HepG2 (cell line): ENCODE data around the gene PLIN3. TPM values are rescaled to one million over a fixed set of nuclear protein-coding genes. Genes with fewer than 3 reads are reported as not detected.

Source experiments
- ATAC-seq: fragments of 200-7000 bp; cut with Tn5 transposase; 3 replicates; pipeline ENCODE4 v1.9.1; 2020; ENCODE audit warnings: mild to moderate bottlenecking, moderate library complexity
- BruUV-seq: library from RNA; stranded (reverse); fragments of 400-500 nt; replicated peaks from 2 replicates; lab custom pipeline; 2021; lab: Mats Ljungman, UMichigan
- CTCF ChIA-PET: fragments of 300-600 bp; formaldehyde crosslinking; extraction: SDS; loops from one replicate; lab custom pipeline; 2021; ENCODE audit warnings: low total read pairs, inconsistent platforms, low intra/inter-chr PET ratio; lab: Yijun Ruan, JAX
- POLR2A ChIA-PET: fragments of 350-600 bp; sonication (Branson Sonifier 250); formaldehyde crosslinking; loops from one replicate; lab custom pipeline; 2020; ENCODE audit warnings: antibody characterized with exemption, inconsistent platforms; lab: Yijun Ruan, JAX
- DNase-seq: peaks from one replicate; pipeline ENCODE4 v3.0.0-alpha.2; 2015; ENCODE audit warnings: low spot score
- FAIRE-seq: peaks from 3 replicates; lab custom pipeline; 2011; peaks lifted over from hg19 to GRCh38; lab: Jason Lieb, UNC
- H2AFZ ChIP-seq: one replicate; pipeline ENCODE4 v1.6.1; 2011; ENCODE audit warnings: low read length, inconsistent platforms
- H3K27ac ChIP-seq: fragments of 300-600 bp; 3 replicates; pipeline ENCODE4 v1.8.0; 2011; ENCODE audit warnings: mixed run types, mild to moderate bottlenecking, mixed read lengths, low read length, inconsistent platforms; ENCODE audit not compliant: insufficient read depth; ENCODE audit errors: extremely low read length
- H3K27me3 ChIP-seq, 2 experiments: fragments of 200-600 bp in 1 of 2; 2 replicates in 1 of 2; 3 replicates in 1 of 2; pipeline versions ENCODE4 v1.6.0 to v1.8.0; 2011; ENCODE audit warnings: low read length in 2 of 2, mild to moderate bottlenecking in 2 of 2, moderate library complexity in 2 of 2, inconsistent platforms in 1 of 2; ENCODE audit not compliant: insufficient read depth in 2 of 2, control insufficient read depth in 1 of 2
- H3K36me3 ChIP-seq, 2 experiments: fragments of 200-600 bp in 1 of 2; replicated peaks in 1 of 2; 2 replicates in 1 of 2; 3 replicates in 1 of 2; pipeline versions ENCODE4 v1.5.1 to v1.8.0; 2011; ENCODE audit warnings: low read length in 2 of 2, inconsistent platforms in 1 of 2; ENCODE audit not compliant: insufficient read depth in 2 of 2, control insufficient read depth in 1 of 2
- H3K4me1 ChIP-seq: 2 replicates; pipeline ENCODE4 v1.5.1; 2012; ENCODE audit warnings: low read length, inconsistent platforms; ENCODE audit not compliant: insufficient read depth
- H3K4me2 ChIP-seq: 2 replicates; pipeline ENCODE4 v1.6.0; 2011; ENCODE audit warnings: low read depth, low read length, inconsistent platforms
- H3K4me3 ChIP-seq, 3 experiments: fragments of 200-600 bp in 1 of 3; sonication (generic), shearing (Covaris generic) in 1 of 3; replicated peaks in 1 of 3; 2 replicates each; pipeline ENCODE4 v1.5.1; 2011 to 2016; ENCODE audit warnings: low read length in 3 of 3, inconsistent platforms in 2 of 3, low read depth in 2 of 3, mild to moderate bottlenecking in 2 of 3, control low read depth in 1 of 3, mixed read lengths in 1 of 3; ENCODE audit not compliant: insufficient read depth in 1 of 3
- H3K79me2 ChIP-seq: one replicate; pipeline ENCODE4 v1.6.1; 2011; ENCODE audit warnings: low read length, inconsistent platforms; ENCODE audit not compliant: insufficient read depth
- H3K9ac ChIP-seq: 2 replicates; pipeline ENCODE4 v1.6.0; 2011; ENCODE audit warnings: mild to moderate bottlenecking, low read depth, low read length, inconsistent platforms; ENCODE audit not compliant: insufficient read depth
- H3K9me3 ChIP-seq: 2 replicates; pipeline ENCODE4 v1.5.1; 2012; ENCODE audit warnings: mild to moderate bottlenecking, low read length
- H4K20me1 ChIP-seq: 2 replicates; pipeline ENCODE4 v1.6.0; 2011; ENCODE audit warnings: inconsistent platforms, mild to moderate bottlenecking, low read length, moderate library complexity; ENCODE audit not compliant: insufficient read depth
- ATF7 ChIP-seq, 2 experiments: fragments of 450-650 bp in 1 of 2; sonication (generic) in 1 of 2; formaldehyde crosslinking in 1 of 2; IDR thresholded peaks; 2 replicates each; pipeline versions ENCODE4 v1.4.0 to v1.6.1; 2016 to 2020; ENCODE audit warnings: antibody characterized with exemption in 1 of 2, mild to moderate bottlenecking in 1 of 2, missing genetic modification reagents in 1 of 2
- CREB1 ChIP-seq, 2 experiments: fragments of 450-650 bp in 1 of 2; IDR thresholded peaks; 2 replicates each; pipeline ENCODE4 v1.6.1; 2016 to 2017; ENCODE audit warnings: control low read depth in 1 of 2, mild to moderate bottlenecking in 1 of 2, missing compliant biosample characterization in 1 of 2, missing genetic modification characterization in 1 of 2
- CREB3 ChIP-seq: sonication (generic); formaldehyde crosslinking; IDR thresholded peaks from 2 replicates; pipeline ENCODE4 v1.5.0; 2020; ENCODE audit warnings: missing genetic modification reagents
- FOXO1 ChIP-seq: sonication (generic); formaldehyde crosslinking; IDR thresholded peaks from 2 replicates; pipeline ENCODE4 v1.4.0; 2020; ENCODE audit warnings: missing genetic modification reagents
- HNRNPK ChIP-seq: fragments of 200-400 bp; formaldehyde crosslinking; IDR thresholded peaks from 2 replicates; pipeline ENCODE4 v1.6.1; 2018; ENCODE audit warnings: low read length, low read depth, moderate library complexity, mild to moderate bottlenecking; ENCODE audit not compliant: poor library complexity, severe bottlenecking
- LCORL ChIP-seq, 2 experiments: fragments of 450-650 bp in 1 of 2; sonication (generic) in 1 of 2; formaldehyde crosslinking in 1 of 2; IDR thresholded peaks; 2 replicates each; pipeline versions ENCODE4 v1.5.0 to v1.6.1; 2017 to 2020; ENCODE audit warnings: antibody characterized with exemption in 1 of 2, missing genetic modification reagents in 1 of 2
- NCOA1 ChIP-seq: sonication (generic); formaldehyde crosslinking; IDR thresholded peaks from 2 replicates; pipeline ENCODE4 v1.9.0; 2021; ENCODE audit warnings: missing genetic modification reagents
- NONO ChIP-seq, 2 experiments: fragments of 450-650 bp in 1 of 2; sonication (generic) in 1 of 2; formaldehyde crosslinking in 1 of 2; IDR thresholded peaks in 1 of 2; conservative IDR thresholded peaks in 1 of 2; 2 replicates each; pipeline versions ENCODE4 v1.6.1 to v1.8.0; 2017 to 2022; ENCODE audit warnings: mild to moderate bottlenecking in 1 of 2, missing genetic modification reagents in 1 of 2, moderate library complexity in 1 of 2
- PATZ1 ChIP-seq: sonication (generic); formaldehyde crosslinking; IDR thresholded peaks from 2 replicates; pipeline ENCODE4 v1.4.0; 2020; ENCODE audit warnings: missing genetic modification reagents
- RBAK ChIP-seq: sonication (generic); formaldehyde crosslinking; IDR thresholded peaks from 2 replicates; pipeline ENCODE4 v1.5.1; 2020; ENCODE audit warnings: mild to moderate bottlenecking, missing genetic modification reagents
- RNF2 ChIP-seq: fragments of 450-650 bp; conservative IDR thresholded peaks from 2 replicates; pipeline ENCODE4 v1.6.1; 2016; ENCODE audit warnings: low read depth
- RXRB ChIP-seq: IDR thresholded peaks from 2 replicates; pipeline ENCODE4 v1.6.1; 2016; ENCODE audit warnings: borderline replicate concordance, missing genetic modification reagents, missing compliant biosample characterization
- TEAD3 ChIP-seq: optimal IDR thresholded peaks from 2 replicates; pipeline ENCODE3; 2016; ENCODE audit warnings: borderline replicate concordance
- TGIF2 ChIP-seq: IDR thresholded peaks from 2 replicates; pipeline ENCODE4 v1.6.1; 2016; ENCODE audit warnings: control low read depth, missing compliant biosample characterization
- ZNF350 ChIP-seq: sonication (generic); formaldehyde crosslinking; IDR thresholded peaks from 2 replicates; pipeline ENCODE4 v1.4.0; 2020; ENCODE audit warnings: mild to moderate bottlenecking, low read depth, missing genetic modification reagents, borderline replicate concordance
- ZNF460 ChIP-seq: sonication (generic); formaldehyde crosslinking; IDR thresholded peaks from 2 replicates; pipeline ENCODE4 v1.5.1; 2020; ENCODE audit warnings: missing genetic modification reagents, mild to moderate bottlenecking, borderline replicate concordance
- ZNF550 ChIP-seq: sonication (generic); formaldehyde crosslinking; IDR thresholded peaks from 2 replicates; pipeline ENCODE4 v1.4.0; 2020; ENCODE audit warnings: mild to moderate bottlenecking, missing genetic modification reagents, borderline replicate concordance
- ZNF644 ChIP-seq: IDR thresholded peaks from 2 replicates; pipeline ENCODE4 v1.6.1; 2016; ENCODE audit warnings: low read depth
- WGBS: methylation state at CpG from one replicate; pipeline ENCODE4 v1.1.6; 2017; ENCODE audit warnings: low lambda C conversion rate; 5-methylcytosine and 5-hydroxymethylcytosine counted together
- in situ Hi-C: cut with HindIII; loops from 2 replicates; pipeline ENCODE4 v1.10.0; 2017; ENCODE audit warnings: low pct_unique_long_range_greater_than_20kb; ENCODE audit not compliant: extremely low pct_ligation_motif_present
- intact Hi-C: fragments of 100-400 bp; cut with micrococcal nuclease; formaldehyde crosslinking; loops from one replicate; pipeline ENCODE4 v1.10.0; 2022; ENCODE audit not compliant: unreplicated experiment
- polyA plus RNA-seq, 8 experiments: library from polyadenylated mRNA; depleted of rRNA in 3 of 8; stranded (reverse) in 7 of 8; unstranded in 1 of 8; fragments of >200 nt; fragmentation: Illumina TruSeq in 4 of 8; extraction: Trizol in 4 of 8; gene quantifications; 2 replicates each; pipeline versions ENCODE4 v1.2.1 to v1.2.3, GENCODE V29; 2011 to 2016; ENCODE audit warnings: low read depth in 4 of 8, missing spikeins in 1 of 8, mixed read lengths in 1 of 8; ENCODE audit not compliant: insufficient read depth in 1 of 8
- total RNA-seq, 5 experiments: library from RNA; depleted of rRNA; stranded (reverse); fragments of >200 nt; fragmentation: Illumina TruSeq; extraction: Trizol; gene quantifications; 2 replicates each; pipeline ENCODE4 v1.2.3, GENCODE V29; 2016; ENCODE audit warnings: low read depth in 1 of 5

The PLIN3 gene
- total and polyA plus RNA-seq, 2 of the 13 experiments (the other 11 are each of a cell fraction or from before 2014, with no cell fraction given) = 49.3 to 57.9 TPM

- TF ChIP-seq TEAD3 (CRISPR knock-in tag) = peak; percentile 50
- peak; percentile 31; the same call in 1 of the 2 replicates for TF ChIP-seq PATZ1 (CRISPR knock-in tag)
- TF ChIP-seq HNRNPK = no peak
- no peak for TF ChIP-seq LCORL (IDR thresholded peaks at IDR 0.05)
- peak; percentile 20; the same call in 1 of the 2 replicates for TF ChIP-seq LCORL (CRISPR knock-in tag; IDR thresholded peaks at IDR 0.05)
- 0 out of 2 replicates have a peak, but pooled peaks have one; percentile 47 for TF ChIP-seq ZNF644 (CRISPR knock-in tag)
- TF ChIP-seq RXRB (CRISPR knock-in tag) = peak; percentile 64
- no peak for TF ChIP-seq NCOA1
- TF ChIP-seq RNF2 = no peak
- TF ChIP-seq ZNF460 = 0 out of 2 replicates have a peak, but pooled peaks have one; percentile 41
- TF ChIP-seq, all 625 proteins: peak for 68
Observed at GRCh38 chr19:4904481-4904880, 37.0 kb upstream of the PLIN3 start (continued).

- FAIRE-seq = no peak
- ATAC-seq = no peak
- no peaks in the 10 kb centered on the region for H3K9me3 ChIP-seq
- peaks cover 45% of the 10 kb centered on the region for H3K4me1 ChIP-seq
- WGBS = 46% methylated on average over 7 of the region's 7 CpGs
- intact Hi-C loops = no loop called here
- no peak within 1 kb of the TSS for H3K4me3 ChIP-seq
- no peaks in the 10 kb centered on the region for H3K36me3 ChIP-seq
- no peaks in the 10 kb centered on the region for H4K20me1 ChIP-seq
- in situ Hi-C loops = no loop called here
- no peak for DNase-seq
- H3K4me2 ChIP-seq = no peak within 1 kb of the TSS; the same call in 1 of the 2 replicates
- H3K9ac ChIP-seq = no peak within 1 kb of the TSS
- TF ChIP-seq ZNF350 (CRISPR knock-in tag) (no peak), NONO (IDR thresholded peaks at IDR 0.05) (no peak), NONO (CRISPR knock-in tag; conservative IDR thresholded peaks at IDR 0.05) (no peak), CREB1 (IDR thresholded peaks at IDR 0.05) (0 out of 2 replicates have a peak, but pooled peaks have one; percentile 25), CREB1 (CRISPR knock-in tag; IDR thresholded peaks at IDR 0.05) (no peak), ZNF550 (CRISPR knock-in tag) (no peak), ATF7 (IDR thresholded peaks at IDR 0.05) (peak; percentile 37), ATF7 (CRISPR knock-in tag; IDR thresholded peaks at IDR 0.05) (no peak), TGIF2 (CRISPR knock-in tag) (no peak), RBAK (CRISPR knock-in tag) (no peak), CREB3 (CRISPR knock-in tag) (no peak), FOXO1 (no peak)
- no peaks in the 10 kb centered on the region for H3K27me3 ChIP-seq
- no peak within 1 kb of the TSS for H2AFZ ChIP-seq
- ChIA-PET POLR2A (no interaction called here), CTCF (no interaction called here)
- BruUV-seq = no TSS peak
- no peaks in the 10 kb centered on the region for H3K79me2 ChIP-seq
- no peak within 1 kb of the TSS for H3K27ac ChIP-seq
Observed at GRCh38 chr19:4902796-4903195, 35.3 kb upstream of the PLIN3 start, which contains the start of gene ARRDC5. TSS of gene ARRDC5 (minus strand) at chr19:4902896. CDS start at chr19:4902825, 71 bp downstream.
